HG03135 (cell line): Measurements from ENCODE around the gene NTRK3.

Experiments
- ATAC-seq: cut with Tn5 transposase; IDR thresholded peaks from one replicate; pipeline ENCODE4 v1.9.1; 2021; ENCODE audit warnings: mild to moderate bottlenecking, moderate library complexity; ENCODE audit not compliant: unreplicated experiment

The NTRK3 gene

GRCh38 chr15:87949575-87950223 is 306.8 kb downstream of the NTRK3 start:
- ATAC-seq = no peak

DNA sequence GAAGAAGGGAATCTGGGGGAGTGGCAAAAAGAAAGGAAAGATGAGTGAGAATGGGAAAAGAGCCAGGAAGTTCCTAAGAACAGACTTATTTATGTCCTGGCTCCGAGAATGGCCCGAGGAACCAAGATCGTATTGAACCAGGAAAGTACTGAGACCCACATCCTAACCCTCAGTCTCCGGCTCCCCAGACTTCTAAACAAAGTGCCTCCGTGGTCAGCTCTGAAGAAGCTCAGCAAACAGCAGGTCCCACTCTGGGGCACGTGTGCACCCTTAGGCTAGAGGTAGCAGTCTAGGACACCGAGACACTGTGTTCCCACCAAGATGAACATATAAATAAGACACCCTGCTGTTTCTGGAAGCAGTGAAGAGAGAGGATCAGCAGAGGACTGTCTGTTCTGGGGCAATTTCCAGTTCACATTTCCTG is 307.4 kb downstream of the NTRK3 start:
- ATAC-seq = no peak

GRCh38 chr15:87947560-87947959 is 309.0 kb downstream of the NTRK3 start:
- no peak for ATAC-seq

DNA sequence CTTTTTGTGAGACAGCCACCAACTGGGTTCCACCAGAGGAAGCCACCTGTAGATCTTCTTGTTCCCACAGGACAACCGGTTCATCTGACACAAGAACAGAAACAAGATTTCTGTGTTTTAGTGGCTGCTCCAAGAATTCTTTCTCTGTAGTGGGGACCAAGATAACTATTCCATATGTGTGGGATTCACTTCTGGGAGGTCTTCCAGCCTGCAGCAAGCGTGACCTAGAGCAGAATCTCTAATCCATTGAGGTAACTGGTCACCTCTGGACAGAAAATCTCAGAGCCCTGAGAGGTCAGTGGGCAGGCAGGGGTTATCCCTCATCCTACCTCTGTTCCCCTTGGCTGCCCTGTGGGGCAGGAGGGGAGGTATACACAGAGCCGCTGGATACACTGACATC is 311.3 kb downstream of the NTRK3 start:
- ATAC-seq = no peak

DNA sequence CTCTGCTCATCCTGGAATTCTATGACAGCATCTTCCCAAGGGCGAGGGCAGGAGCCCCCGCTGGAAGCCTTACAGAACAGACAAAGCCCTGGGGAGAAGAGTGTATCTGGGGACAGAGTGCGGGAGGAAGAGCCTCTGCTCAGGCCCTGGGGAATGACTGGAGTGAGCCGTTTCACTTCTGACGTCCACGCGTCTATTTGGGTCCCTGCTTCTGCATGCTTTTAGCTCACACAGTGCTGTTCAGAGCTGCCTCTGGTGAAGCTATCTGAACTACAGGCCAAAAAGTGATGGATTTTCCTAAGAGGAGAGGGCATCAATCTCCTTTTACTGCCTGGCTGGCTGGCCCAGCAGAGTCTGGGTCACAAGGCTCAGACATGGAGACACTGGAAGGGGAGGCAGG is 311.8 kb downstream of the NTRK3 start:
- ATAC-seq = no peak

DNA sequence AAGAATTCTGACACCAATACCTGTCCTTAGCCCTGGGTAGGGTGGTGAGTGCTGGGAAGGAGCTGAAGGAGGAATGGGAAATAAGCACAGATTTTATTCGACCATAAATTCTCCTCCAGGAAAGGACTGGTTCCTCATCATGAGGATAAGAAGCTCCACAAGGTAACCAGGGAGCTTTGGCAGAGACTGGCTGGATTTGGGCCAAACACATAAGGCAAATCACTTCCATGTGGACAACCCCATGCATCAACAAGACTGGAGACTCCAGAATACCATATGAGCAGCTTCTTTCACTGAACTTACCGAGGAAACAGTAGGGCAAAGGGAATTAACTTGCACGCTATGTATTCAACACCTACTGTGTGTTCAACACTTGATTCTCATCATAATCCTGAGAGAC is 312.5 kb downstream of the NTRK3 start:
- ATAC-seq = no peak

GRCh38 chr15:87943626-87944025 is 312.9 kb downstream of the NTRK3 start:
- no peak for ATAC-seq

DNA sequence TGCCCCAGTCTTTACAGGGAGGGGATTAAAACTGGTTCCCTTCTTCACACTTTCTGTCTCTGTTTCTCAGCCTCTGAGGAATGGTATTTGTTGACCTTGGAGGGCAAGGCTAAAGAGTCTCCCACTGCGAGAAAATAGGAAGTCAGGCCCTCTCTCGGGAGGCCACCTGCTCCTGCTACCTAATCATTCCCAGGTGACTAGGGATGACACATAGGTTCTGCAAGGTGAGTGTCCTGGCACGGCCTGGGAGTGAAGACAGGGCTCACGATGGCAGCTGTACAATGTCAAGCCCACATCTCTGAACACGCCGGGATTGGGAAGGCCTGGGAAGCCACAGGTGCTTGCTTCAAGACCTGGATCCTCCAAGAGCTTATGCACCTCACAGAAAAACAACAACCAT is 314.2 kb downstream of the NTRK3 start:
- no peak for ATAC-seq

DNA sequence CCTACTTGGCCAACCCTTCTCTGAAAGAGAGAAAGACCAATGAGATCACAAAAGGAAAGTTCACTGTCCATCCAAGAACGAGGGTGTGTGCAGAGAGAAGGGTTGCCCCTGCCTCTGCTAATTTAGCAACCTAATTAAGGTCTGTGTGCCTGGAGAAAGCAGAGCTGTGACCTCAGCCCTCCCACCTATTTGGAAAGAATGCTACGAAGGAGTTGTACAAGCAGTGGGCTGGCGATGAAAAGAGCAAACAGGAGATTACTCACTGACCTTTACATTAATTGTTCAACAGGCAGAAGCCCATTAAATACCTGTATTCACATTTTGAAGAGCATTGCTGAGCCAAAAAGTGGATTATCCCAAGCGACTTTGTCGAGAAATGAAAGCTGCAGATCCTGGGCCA is 314.9 kb downstream of the NTRK3 start:
- no peak for ATAC-seq

DNA sequence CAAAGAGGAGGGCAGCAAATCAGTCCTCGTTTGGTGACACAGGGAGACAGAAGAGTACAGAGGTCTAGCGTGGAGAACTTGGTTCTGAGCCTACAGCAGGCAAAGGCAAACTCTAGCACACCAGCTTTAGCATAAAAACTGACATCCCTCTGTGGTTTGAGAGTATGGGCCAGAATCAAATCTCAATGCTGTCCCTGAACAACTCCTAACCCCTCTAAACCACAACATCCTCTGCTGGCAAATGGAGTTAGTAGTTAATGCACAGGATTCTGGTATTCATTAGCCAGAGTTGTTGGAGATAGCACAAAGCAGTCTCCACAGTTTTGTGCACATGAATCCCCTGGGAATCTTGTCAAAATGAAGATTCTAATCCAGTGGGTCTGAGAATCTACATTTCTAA is 315.8 kb downstream of the NTRK3 start:
- ATAC-seq = no peak

DNA sequence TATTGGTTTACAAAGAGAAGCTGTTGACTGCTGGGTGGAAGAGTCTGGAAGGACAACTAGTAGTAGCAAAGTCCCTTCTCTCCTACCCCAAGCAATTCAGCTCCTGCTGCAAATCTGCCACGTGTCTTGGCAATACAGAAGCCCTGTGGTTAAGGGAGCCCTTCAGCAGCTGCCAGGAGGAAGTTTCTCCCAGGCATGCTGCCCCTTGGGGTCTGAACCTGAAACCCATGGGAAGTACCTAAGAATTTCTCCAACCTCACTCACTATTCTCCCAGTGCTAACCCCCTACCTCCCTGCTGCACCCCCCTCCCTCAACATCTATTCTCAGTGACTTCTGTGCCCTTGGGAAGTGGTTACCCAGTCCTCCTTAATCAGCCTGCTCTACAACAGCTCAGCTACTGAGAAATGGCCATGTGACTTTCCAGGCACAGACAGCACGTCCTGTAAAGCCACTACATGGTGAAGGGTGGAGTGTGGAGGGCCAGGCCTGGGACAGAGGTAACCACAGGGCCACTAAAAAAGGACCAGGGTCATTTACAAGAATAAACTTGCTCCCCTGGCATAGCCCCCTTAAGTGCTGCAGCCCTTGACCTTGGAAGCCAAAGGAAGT is 316.6 kb downstream of the NTRK3 start:
- ATAC-seq = no peak

GRCh38 chr15:87938031-87938430 is 318.5 kb downstream of the NTRK3 start:
- no peak for ATAC-seq

GRCh38 chr15:87935583-87935982 is 321.0 kb downstream of the NTRK3 start:
- no peak for ATAC-seq

GRCh38 chr15:87931584-87931983 is 325.0 kb downstream of the NTRK3 start:
- no peak for ATAC-seq

- ATAC-seq = no peak
These were observed 326.1 kb downstream of the NTRK3 start for GRCh38 chr15:87930457-87930856.

DNA sequence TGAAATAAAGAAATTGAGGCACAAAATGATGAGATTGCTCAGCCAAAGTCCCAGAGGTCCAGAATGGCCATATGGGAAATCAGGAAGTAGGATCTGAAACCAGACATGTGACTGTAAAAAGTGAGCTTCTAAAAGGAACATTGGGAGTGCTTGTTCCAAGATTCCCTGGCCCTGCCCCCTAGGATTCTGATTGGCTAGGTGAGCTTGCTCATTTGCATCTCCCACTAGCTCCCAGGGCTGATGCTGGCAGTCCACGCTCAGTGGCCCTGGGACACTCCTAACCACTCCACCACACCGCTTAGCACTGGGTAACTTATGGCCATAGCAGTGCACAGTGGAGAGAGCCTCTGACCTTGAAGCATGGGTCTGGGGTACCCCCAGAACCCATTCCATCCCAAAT is 326.7 kb downstream of the NTRK3 start:
- no peak for ATAC-seq

GRCh38 chr15:87924433-87924832 is 332.1 kb downstream of the NTRK3 start:
- ATAC-seq = no peak

DNA sequence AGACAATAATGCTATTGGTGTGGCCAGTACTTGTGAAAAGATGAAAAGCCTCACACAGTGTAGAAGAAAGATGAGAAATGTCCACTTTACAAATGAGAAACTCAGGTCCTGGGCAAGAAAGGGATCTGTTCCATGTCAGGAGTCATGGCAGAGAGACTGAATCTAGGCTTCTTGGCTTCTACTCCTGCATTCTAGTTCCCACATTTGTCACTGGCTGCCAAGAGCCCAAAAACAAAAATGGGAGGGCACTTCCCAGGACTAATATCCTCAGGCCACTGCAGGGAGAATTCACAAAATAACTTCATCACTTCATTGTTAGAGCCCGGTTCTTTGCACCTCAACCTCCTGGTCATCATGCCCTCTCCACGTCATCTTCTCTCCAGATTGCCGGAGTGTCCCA is 337.5 kb downstream of the NTRK3 start:
- ATAC-seq = no peak

- ATAC-seq = no peak
These were observed 339.1 kb downstream of the NTRK3 start for GRCh38 chr15:87917480-87917879.

DNA sequence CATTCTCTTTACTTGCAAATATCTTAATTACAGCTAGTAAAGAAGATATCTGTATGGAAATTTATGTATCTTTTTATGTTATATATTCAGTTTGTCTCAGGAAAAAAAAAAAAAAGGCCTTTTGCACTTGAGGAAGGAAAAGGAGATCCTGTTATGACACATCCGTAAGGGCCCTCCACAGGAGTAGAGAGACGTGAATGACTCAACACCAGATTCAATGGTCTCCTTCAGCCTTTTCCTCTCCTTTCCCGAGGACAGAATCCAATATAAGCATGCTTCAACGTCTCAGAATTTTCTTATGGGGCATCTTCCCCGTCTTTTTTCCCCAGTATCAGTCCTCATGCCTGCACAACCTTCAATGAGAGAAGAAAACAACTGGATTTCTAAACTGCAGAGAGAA is 340.3 kb downstream of the NTRK3 start:
- no peak for ATAC-seq

DNA sequence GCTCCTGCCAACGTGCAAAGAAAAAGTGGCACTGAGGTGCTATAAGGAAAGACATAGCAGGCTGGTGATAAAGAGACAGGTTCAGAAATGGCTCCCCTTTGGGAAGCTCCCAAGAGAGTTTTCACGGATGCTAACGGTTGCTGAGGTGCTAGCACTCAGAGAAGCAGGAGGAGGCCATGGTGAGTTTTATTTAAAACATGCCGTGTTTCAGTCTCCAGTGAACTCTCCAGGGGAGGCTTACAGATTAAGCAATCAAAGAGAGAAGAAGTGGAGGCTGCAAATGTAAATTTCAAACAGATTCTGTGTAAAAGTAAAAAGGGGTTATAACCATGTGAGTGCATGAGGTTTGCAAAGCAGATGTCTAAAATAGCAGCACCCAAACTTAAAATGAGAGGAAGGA is 346.2 kb downstream of the NTRK3 start:
- ATAC-seq = no peak

DNA sequence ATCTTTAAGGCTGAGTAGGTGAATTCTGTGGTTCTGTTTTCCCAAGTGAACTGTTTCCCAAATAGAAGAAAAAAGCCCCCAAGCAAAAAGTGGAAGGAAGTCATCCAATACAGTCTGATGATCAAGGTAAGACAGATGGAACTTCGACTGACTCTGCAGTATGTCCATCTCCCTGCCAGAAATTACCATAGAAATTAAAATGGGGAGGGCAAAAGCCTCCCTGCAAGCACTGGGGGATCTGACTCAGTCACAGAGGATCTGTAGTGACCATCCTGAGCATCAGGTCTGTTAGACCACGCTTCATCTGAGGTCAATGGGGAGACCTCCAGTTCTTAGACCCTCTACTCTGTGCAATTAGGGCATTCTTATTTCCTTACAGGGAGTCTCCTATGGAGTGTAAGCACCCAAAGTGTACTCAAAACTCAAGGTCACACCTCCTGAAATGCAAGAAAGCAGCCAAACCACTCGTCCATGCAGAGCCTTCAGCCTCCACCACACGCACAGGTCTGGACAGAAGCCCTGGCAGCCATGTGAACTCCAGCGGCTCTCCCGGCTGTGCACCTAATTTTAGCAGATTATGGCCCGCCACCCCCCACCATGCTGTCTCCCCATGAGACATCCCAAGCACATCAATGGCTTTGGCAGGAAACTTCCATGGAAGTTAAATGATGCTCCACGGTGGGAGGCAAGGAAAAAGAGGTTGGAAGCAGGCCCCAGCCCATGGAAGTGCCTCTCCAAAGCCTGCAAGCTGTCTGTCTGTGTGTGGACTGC is 348.7 kb downstream of the NTRK3 start:
- no peak for ATAC-seq
